CD4-positive, alpha-beta memory T cell (primary cell): ENCODE data around the gene CXCR4. TPM values are rescaled to one million over a fixed set of nuclear protein-coding genes. Genes with fewer than 3 reads are reported as not detected.
"Not testable (repeated sequence)": the region's sequence is repeated elsewhere in the genome, so short reads cannot be mapped to it uniquely, and the experiment has no call there.

Experiments used
- CTCF ChIA-PET: fragments of 350-600 bp; sonication (Branson Sonifier 250); formaldehyde crosslinking; loops from one replicate; lab custom pipeline; 2021; ENCODE audit warnings: inconsistent platforms; ENCODE audit not compliant: partially characterized antibody; lab: Charles Lee
- POLR2A ChIA-PET: fragments of 350-600 bp; sonication (Branson Sonifier 250); formaldehyde crosslinking; loops from one replicate; lab custom pipeline; 2021; ENCODE audit not compliant: partially characterized antibody; lab: Charles Lee
- DNase-seq, 5 donors: peaks; one replicate each; pipeline versions ENCODE4 v3.0.0 to v3.0.0-alpha.2; 2020 to 2022; ENCODE audit warnings: mixed read lengths in 1 of 5
- H3K27ac ChIP-seq: one replicate; pipeline ENCODE4 v1.7.0; 2013; ENCODE audit warnings: low read depth, low read length
- H3K27me3 ChIP-seq: 2 replicates; pipeline ENCODE4 v1.7.0; 2013; ENCODE audit warnings: mild to moderate bottlenecking, low read length, moderate library complexity; ENCODE audit not compliant: insufficient read depth
- H3K36me3 ChIP-seq: 2 replicates; pipeline ENCODE4 v1.7.0; 2013; ENCODE audit warnings: mild to moderate bottlenecking, low read length, moderate library complexity; ENCODE audit not compliant: insufficient read depth
- H3K4me1 ChIP-seq: 2 replicates; pipeline ENCODE4 v1.7.0; 2013; ENCODE audit warnings: mild to moderate bottlenecking, low read length, moderate library complexity; ENCODE audit not compliant: insufficient read depth
- H3K4me3 ChIP-seq, 2 donors: one replicate each; pipeline ENCODE4 v1.7.0; 2013; ENCODE audit warnings: low read length in 2 of 2, mild to moderate bottlenecking in 1 of 2
- H3K9me3 ChIP-seq, 2 donors: one replicate each; pipeline ENCODE4 v1.7.0; 2013; ENCODE audit warnings: low read length in 2 of 2, control low read depth in 1 of 2; ENCODE audit not compliant: control insufficient read depth in 1 of 2
- H3K27ac Mint-ChIP-seq, 7 donors: one replicate each; pipeline ENCODE4 v1.8.0; 2020 to 2021; ENCODE audit warnings: mixed read lengths in 7 of 7, mild to moderate bottlenecking in 6 of 7, inconsistent platforms in 3 of 7, moderate library complexity in 3 of 7
- H3K27me3 Mint-ChIP-seq, 2 donors: one replicate each; pipeline ENCODE4 v1.8.0; 2020 to 2021; ENCODE audit warnings: mixed read lengths in 2 of 2
- H3K36me3 Mint-ChIP-seq, 2 donors: one replicate each; pipeline ENCODE4 v1.8.0; 2020 to 2021; ENCODE audit warnings: mixed read lengths in 2 of 2, inconsistent platforms in 1 of 2, mild to moderate bottlenecking in 1 of 2
- H3K4me1 Mint-ChIP-seq, 4 donors: one replicate each; pipeline ENCODE4 v1.8.0; 2020 to 2021; ENCODE audit warnings: mixed read lengths in 4 of 4, mild to moderate bottlenecking in 1 of 4
- H3K4me3 Mint-ChIP-seq, 8 donors: one replicate each; pipeline ENCODE4 v1.8.0; 2020 to 2021; ENCODE audit warnings: mixed read lengths in 8 of 8, mild to moderate bottlenecking in 7 of 8, moderate library complexity in 6 of 8, inconsistent platforms in 3 of 8
- H3K9me3 Mint-ChIP-seq, 8 donors: one replicate each; pipeline ENCODE4 v1.8.0; 2020 to 2021; ENCODE audit warnings: mixed read lengths in 8 of 8, mild to moderate bottlenecking in 5 of 8, inconsistent platforms in 3 of 8, moderate library complexity in 1 of 8
- intact Hi-C: fragments of 100-400 bp; cut with micrococcal nuclease; formaldehyde crosslinking; loops from one replicate; pipeline ENCODE4 v1.15.1; 2023
- polyA plus RNA-seq, 2 donors: library from polyadenylated mRNA; unstranded; fragments of 300-500 nt; fragmentation: Illumina TruSeq; gene quantifications; one replicate each; pipeline ENCODE4 v1.2.3, GENCODE V29; 2021
- total RNA-seq, 2 experiments: library from RNA; stranded (reverse); gene quantifications; one replicate each; pipeline ENCODE4 v1.2.3, GENCODE V29; 2021

Gene CXCR4
- total and polyA plus RNA-seq, 4 experiments from 2014 or later = 306 to 1,556 (median 338) TPM

DNA sequence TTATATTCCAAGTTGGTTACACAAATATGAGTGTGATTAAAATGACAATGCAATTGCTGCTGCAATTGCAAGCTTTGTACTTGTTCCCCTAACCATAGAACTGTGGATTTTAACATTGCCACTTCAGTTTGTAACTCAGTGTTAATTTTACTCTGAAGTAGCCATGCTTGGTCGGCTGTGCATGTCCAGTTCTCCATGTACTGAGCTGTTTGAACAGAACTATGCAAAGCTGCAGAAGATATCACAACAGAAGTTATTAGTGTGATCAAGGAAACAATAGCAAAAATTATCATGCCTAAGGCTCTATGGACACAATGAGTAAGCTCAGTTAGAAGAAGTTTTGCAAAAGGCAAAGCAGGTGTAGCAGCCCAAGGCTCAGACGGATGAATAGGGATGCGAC, 45.3 kb downstream of the CXCR4 start:
- H3K4me3 ChIP-seq = no peak overlapping the region
- Mint-ChIP-seq H3K4me3 (no peak overlapping the region), H3K9me3 (peaks cover 0 to 28% (median 9%) of the 10 kb centered on the region in 8 donors), H3K4me1 (peaks cover 11 to 15% (median 12%) of the 10 kb centered on the region in 4 donors), H3K27ac (no peak overlapping the region), H3K27me3 (no peaks in the 10 kb centered on the region), H3K36me3 (peaks cover 0 to 8% of the 10 kb centered on the region in 2 donors)
- no peaks in the 10 kb centered on the region for H3K36me3 ChIP-seq
- CTCF ChIA-PET = no interaction called here
- POLR2A ChIA-PET = no interaction called here
- DNase-seq = no peak
- peaks cover 19% of the 10 kb centered on the region for H3K4me1 ChIP-seq
- H3K27ac ChIP-seq = no peak overlapping the region
- H3K27me3 ChIP-seq = no peaks in the 10 kb centered on the region
- no peaks in the 10 kb centered on the region for H3K9me3 ChIP-seq
- intact Hi-C loops = no loop called here

DNA sequence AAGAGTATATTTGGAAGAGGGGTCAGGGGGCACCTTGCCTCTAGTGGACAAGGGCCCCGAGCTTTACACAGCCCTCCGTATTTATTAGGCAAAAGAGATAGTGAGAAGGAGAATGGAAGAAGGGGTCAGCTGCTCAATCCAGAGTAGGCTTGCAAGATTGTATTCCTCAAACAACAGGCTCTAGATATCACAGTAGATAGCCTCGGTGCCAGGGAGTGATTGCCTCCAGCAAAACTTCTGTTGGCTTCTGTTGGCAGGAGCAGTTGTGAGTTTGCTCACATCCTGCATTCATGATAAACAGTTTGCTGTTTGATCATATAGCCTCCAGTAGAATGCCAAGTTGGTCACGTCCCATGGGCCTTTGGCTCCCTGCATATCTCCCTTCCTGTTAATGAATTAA, 46.1 kb downstream of the CXCR4 start:
- H3K27me3 ChIP-seq, CTCF ChIA-PET, H3K4me3 Mint-ChIP-seq, H3K36me3 Mint-ChIP-seq, POLR2A ChIA-PET, H3K36me3 ChIP-seq, H3K27ac Mint-ChIP-seq, H3K4me3 ChIP-seq, H3K27ac ChIP-seq, DNase-seq, H3K9me3 ChIP-seq, H3K27me3 Mint-ChIP-seq, intact Hi-C loops: not testable (repeated sequence)
- H3K4me1 ChIP-seq = peaks cover 19% of the 10 kb centered on the region
- Mint-ChIP-seq H3K4me1 (peaks cover 11 to 17% (median 13%) of the 10 kb centered on the region in 4 donors), H3K9me3 (peaks cover 0 to 28% (median 9%) of the 10 kb centered on the region in 8 donors)

DNA sequence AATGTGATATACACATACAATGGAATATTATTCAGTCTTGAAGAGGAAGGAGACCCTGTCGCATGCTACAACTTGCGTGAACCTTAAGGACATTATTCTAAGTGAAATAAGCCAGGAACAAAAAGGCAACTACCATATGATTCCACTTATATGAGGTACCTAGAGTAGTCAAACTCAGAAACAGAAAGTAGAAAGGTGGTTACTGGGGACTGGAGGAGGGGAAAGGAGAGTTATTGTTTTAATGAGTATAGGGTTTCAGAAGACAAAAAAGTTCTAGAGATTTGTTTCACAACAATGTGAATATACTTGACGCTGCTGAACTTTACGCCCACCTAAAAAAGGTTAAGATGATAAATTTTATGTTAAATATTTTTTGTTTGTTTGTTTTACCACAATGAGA, 47.0 kb downstream of the CXCR4 start:
- ChIA-PET POLR2A (no interaction called here), CTCF (no interaction called here)
- Histone ChIP-seq H3K27ac (no peak overlapping the region), H3K4me3 (no peak overlapping the region), H3K4me1 (peaks cover 21% of the 10 kb centered on the region), H3K27me3 (no peaks in the 10 kb centered on the region), H3K9me3 (no peaks in the 10 kb centered on the region), H3K36me3 (no peaks in the 10 kb centered on the region)
- H3K36me3 Mint-ChIP-seq = peaks cover 0 to 8% of the 10 kb centered on the region in 2 donors
- H3K9me3 Mint-ChIP-seq = peaks cover 0 to 22% (median 9%) of the 10 kb centered on the region in 8 donors
- H3K4me3 Mint-ChIP-seq = no peak overlapping the region
- H3K27me3 Mint-ChIP-seq = no peaks in the 10 kb centered on the region
- H3K27ac Mint-ChIP-seq = peak overlapping the region in 1 of 7 donors; percentile 31
- intact Hi-C loops = no loop called here
- no peak for DNase-seq
- peaks cover 16 to 27% (median 19%) of the 10 kb centered on the region in 4 donors for H3K4me1 Mint-ChIP-seq

DNA sequence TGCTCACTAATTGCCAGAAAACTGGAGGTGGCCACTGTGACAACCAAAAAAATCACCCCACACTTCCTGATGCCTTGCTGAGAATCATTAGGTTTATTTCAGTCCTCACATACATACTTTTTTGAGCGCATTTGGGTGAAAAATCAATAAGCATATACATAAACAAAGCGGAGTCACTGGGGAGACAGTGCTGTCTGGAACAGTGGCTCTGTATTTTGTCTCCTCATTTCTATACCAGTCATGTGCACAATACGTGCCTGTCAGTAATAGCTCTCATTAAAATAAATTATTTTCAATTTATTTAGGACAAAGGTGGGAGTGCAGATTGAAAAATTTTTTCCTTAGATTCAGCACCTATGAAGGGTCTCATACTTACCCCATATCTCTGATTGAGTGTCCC, 48.2 kb downstream of the CXCR4 start:
- POLR2A ChIA-PET = no interaction called here
- intact Hi-C loops = loop anchor here (5.0 kb wide), 1 partner anchor 43 kb away; no protein-coding TSS in a partner anchor
- H3K36me3 Mint-ChIP-seq = peaks cover 0 to 8% of the 10 kb centered on the region in 2 donors

DNA sequence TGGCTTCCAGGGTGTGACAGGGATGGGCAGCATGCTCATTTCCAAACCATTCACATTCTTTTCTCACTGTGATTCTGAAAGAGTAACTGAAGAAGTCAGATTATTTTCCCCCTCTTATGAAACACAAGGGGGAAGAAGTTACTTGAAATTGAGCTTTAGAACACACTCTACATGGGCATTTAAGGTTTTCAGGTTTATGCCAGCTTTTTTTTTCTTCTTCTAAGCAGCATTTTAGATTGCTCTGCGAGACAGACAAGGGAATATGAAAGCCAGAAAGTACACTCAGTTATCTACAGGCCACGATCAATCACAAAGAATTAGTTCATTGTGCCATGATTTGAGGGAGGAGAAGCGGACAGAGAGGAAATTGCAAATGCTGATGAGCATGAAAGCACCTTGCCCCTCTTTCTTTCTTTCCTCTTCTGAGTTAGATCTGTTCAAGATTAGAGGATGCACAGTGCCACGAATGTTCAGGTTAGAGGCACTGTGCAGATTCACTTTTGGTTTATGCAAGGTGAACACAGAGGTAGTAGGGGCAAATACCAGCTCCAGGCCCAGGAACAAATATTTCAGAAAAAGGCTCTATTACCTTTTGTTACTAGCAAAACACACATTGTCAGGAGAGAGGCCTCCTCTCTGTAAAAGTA, 49.2 kb downstream of the CXCR4 start:
- ChIA-PET POLR2A (interaction anchor here (0.6 to 1.3 kb wide), 5 partner anchors 48 to 83 kb away, joined by 3 to 4 read pairs (median 3); partner anchors contain the start of gene DARS1), CTCF (interaction anchor here (0.9 to 1.7 kb wide), 2 partner anchors 18 to 259 kb away, joined by 3 read pairs; no protein-coding TSS in a partner anchor)
- Histone ChIP-seq H3K27me3 (no peaks in the 10 kb centered on the region), H3K4me3 (no peak overlapping the region), H3K9me3 (no peaks in the 10 kb centered on the region), H3K36me3 (no peaks in the 10 kb centered on the region), H3K27ac (peak overlapping the region; percentile 9), H3K4me1 (peaks cover 39% of the 10 kb centered on the region)
- Mint-ChIP-seq H3K36me3 (peaks cover 0 to 8% of the 10 kb centered on the region in 2 donors), H3K27ac (peak overlapping the region; percentile 57 to 94 (median 85)), H3K4me3 (peak overlapping the region in 7 of 8 donors; percentile 8 to 73 (median 59)), H3K9me3 (peaks cover 0 to 22% (median 9%) of the 10 kb centered on the region in 8 donors), H3K27me3 (no peaks in the 10 kb centered on the region), H3K4me1 (peaks cover 31 to 48% (median 36%) of the 10 kb centered on the region in 4 donors)
- intact Hi-C loops = loop anchor here (5.0 kb wide), 1 partner anchor 44 kb away; no protein-coding TSS in a partner anchor
- DNase-seq = no peak

More for the DNA sequence above, 48.2 kb downstream of the CXCR4 start:
- H3K4me1 Mint-ChIP-seq = peaks cover 25 to 38% (median 29%) of the 10 kb centered on the region in 4 donors
- no peak overlapping the region for H3K4me3 Mint-ChIP-seq
- peak overlapping the region in 1 of 7 donors; percentile 19 for H3K27ac Mint-ChIP-seq
- Histone ChIP-seq H3K4me1 (peaks cover 32% of the 10 kb centered on the region), H3K9me3 (no peaks in the 10 kb centered on the region), H3K36me3 (no peaks in the 10 kb centered on the region), H3K27me3 (no peaks in the 10 kb centered on the region), H3K4me3 (no peak overlapping the region), H3K27ac (no peak overlapping the region)
- no peaks in the 10 kb centered on the region for H3K27me3 Mint-ChIP-seq
- DNase-seq = no peak
- peaks cover 0 to 22% (median 9%) of the 10 kb centered on the region in 8 donors for H3K9me3 Mint-ChIP-seq
- CTCF ChIA-PET = no interaction called here

DNA sequence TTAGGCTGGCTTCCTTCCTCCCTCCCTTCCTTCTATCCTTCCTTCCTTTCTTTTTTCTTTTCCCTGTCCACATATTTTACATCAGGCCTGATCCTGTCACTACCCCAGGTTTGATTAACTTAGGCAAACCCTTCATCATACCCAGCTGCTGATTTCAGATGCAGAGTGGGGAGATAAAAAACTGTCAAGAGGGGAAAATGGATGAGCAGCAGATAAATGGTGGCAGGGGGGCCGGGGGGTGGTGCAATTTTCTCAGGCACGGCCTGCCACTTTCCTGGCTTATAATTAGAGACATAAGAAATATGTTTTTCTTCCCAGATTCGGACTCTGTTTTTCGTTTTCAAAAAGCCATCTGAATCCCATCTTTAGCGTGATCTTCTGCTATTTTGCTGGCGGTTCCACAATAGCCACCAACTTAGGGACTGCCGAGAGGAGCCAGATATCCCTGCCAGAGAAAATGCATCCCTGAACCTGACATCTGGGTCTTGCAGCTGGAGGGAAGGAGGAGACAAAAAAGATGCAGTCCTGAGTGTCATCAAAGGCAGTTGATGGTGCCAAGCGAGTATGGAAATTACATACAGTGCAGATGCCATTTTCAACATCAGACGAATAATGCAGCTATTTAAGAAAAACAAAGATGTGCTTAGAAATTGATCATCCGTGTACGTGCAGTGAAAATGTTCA, 49.9 kb downstream of the CXCR4 start:
- Histone ChIP-seq H3K27ac (no peak overlapping the region), H3K9me3 (no peaks in the 10 kb centered on the region), H3K4me1 (peaks cover 39% of the 10 kb centered on the region), H3K4me3 (no peak overlapping the region), H3K36me3 (no peaks in the 10 kb centered on the region), H3K27me3 (no peaks in the 10 kb centered on the region)
- DNase-seq = no peak
- peaks cover 0 to 3% of the 10 kb centered on the region in 2 donors for H3K36me3 Mint-ChIP-seq
- peaks cover 31 to 53% (median 40%) of the 10 kb centered on the region in 4 donors for H3K4me1 Mint-ChIP-seq
- CTCF ChIA-PET = interaction anchor here (1.7 kb wide), 1 partner anchor 18 kb away, joined by 3 read pairs; no protein-coding TSS in a partner anchor
- H3K27ac Mint-ChIP-seq = peak overlapping the region in 4 of 7 donors; percentile 43 to 86 (median 85)
- H3K9me3 Mint-ChIP-seq = peaks cover 0 to 15% (median 5%) of the 10 kb centered on the region in 8 donors
- no peaks in the 10 kb centered on the region for H3K27me3 Mint-ChIP-seq
- H3K4me3 Mint-ChIP-seq = peak overlapping the region in 2 of 8 donors; percentile 9 to 33
- intact Hi-C loops = loop anchor here (5.0 kb wide), 1 partner anchor 44 kb away; no protein-coding TSS in a partner anchor
- POLR2A ChIA-PET = interaction anchor here (0.7 to 1.3 kb wide), 7 partner anchors 10 to 83 kb away, joined by 3 to 4 read pairs (median 3); partner anchors contain the start of gene DARS1
